Thyroid gland (tissue), 4 donors: Measurements from ENCODE around the gene NME3.

Experiments used
- POLR2A ChIP-seq, 2 donors: fragments of 450-650 bp; IDR thresholded peaks; one replicate each; pipeline ENCODE4 v1.6.1; 2017; ENCODE audit warnings: antibody characterized with exemption in 2 of 2, mild to moderate bottlenecking in 2 of 2, moderate library complexity in 1 of 2
- TF ChIP-seq, protein P1 (sequence below), 6 experiments: fragments of 200-600 bp in 3 of 6; fragments of 450-650 bp in 3 of 6; sonication (generic) in 3 of 6; IDR thresholded peaks; one replicate each; pipeline ENCODE4 v1.5.1; 2016 to 2019; ENCODE audit warnings: antibody characterized with exemption in 6 of 6, mild to moderate bottlenecking in 2 of 6, inconsistent platforms in 1 of 6, moderate library complexity in 1 of 6

DNA sequence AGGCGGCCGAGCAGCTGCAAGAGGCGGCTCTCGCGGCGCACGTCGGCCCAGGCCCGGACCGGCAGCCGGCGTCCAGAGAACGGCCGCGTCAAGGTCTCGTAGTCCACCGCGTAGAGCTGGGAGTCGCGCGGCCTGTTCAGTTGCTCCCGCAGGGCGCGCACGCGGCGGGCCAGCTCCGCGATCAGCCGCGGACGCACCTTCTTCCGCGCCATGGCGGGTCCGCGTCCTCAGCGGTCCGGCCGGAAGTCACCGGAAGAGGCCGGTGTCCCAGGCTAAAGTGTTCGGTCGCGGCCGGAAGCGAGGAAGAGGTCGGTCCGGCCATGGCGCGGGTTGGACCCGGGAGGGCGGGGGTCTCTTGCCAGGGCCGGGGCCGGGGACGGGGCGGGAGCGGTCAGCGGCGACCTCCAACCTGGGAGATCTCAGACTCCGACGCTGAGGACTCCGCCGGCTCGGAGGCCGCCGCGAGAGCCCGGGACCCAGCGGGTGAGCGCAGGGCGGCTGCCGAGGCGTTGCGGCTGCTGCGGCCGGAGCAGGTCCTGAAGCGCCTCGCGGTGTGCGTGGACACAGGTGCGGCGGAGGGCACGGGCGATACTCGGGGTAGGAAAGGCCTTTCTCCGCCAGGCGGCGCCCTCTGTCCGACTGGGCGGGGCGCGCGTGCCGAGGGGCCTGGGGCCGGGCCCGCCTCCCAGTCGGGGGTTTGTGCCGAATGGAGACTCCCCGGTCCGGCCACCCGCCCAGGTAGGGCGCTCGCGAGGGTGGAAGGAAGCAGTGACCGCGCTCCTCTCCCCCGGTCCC is 1.8 kb upstream of the NME3 start, which contains the start of gene MRPS34:
- TF ChIP-seq, protein P1, sequence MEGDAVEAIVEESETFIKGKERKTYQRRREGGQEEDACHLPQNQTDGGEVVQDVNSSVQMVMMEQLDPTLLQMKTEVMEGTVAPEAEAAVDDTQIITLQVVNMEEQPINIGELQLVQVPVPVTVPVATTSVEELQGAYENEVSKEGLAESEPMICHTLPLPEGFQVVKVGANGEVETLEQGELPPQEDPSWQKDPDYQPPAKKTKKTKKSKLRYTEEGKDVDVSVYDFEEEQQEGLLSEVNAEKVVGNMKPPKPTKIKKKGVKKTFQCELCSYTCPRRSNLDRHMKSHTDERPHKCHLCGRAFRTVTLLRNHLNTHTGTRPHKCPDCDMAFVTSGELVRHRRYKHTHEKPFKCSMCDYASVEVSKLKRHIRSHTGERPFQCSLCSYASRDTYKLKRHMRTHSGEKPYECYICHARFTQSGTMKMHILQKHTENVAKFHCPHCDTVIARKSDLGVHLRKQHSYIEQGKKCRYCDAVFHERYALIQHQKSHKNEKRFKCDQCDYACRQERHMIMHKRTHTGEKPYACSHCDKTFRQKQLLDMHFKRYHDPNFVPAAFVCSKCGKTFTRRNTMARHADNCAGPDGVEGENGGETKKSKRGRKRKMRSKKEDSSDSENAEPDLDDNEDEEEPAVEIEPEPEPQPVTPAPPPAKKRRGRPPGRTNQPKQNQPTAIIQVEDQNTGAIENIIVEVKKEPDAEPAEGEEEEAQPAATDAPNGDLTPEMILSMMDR (IDR thresholded peaks at IDR 0.05), result peak; percentile 48 to 82 (median 70)
- peak in 1 of 2 donors; percentile 65 for TF ChIP-seq POLR2A (IDR thresholded peaks at IDR 0.05)
